Measurements from ENCODE around the gene SLC35A4. TPM values are rescaled to one million over a fixed set of nuclear protein-coding genes. Genes with fewer than 3 reads are reported as not detected.

The SLC35A4 gene, protein sequence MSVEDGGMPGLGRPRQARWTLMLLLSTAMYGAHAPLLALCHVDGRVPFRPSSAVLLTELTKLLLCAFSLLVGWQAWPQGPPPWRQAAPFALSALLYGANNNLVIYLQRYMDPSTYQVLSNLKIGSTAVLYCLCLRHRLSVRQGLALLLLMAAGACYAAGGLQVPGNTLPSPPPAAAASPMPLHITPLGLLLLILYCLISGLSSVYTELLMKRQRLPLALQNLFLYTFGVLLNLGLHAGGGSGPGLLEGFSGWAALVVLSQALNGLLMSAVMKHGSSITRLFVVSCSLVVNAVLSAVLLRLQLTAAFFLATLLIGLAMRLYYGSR
- 22.2 and 39.9 TPM in 2 replicates for total RNA-seq (2014; rRNA removed; shearing (Covaris generic))

DNA sequence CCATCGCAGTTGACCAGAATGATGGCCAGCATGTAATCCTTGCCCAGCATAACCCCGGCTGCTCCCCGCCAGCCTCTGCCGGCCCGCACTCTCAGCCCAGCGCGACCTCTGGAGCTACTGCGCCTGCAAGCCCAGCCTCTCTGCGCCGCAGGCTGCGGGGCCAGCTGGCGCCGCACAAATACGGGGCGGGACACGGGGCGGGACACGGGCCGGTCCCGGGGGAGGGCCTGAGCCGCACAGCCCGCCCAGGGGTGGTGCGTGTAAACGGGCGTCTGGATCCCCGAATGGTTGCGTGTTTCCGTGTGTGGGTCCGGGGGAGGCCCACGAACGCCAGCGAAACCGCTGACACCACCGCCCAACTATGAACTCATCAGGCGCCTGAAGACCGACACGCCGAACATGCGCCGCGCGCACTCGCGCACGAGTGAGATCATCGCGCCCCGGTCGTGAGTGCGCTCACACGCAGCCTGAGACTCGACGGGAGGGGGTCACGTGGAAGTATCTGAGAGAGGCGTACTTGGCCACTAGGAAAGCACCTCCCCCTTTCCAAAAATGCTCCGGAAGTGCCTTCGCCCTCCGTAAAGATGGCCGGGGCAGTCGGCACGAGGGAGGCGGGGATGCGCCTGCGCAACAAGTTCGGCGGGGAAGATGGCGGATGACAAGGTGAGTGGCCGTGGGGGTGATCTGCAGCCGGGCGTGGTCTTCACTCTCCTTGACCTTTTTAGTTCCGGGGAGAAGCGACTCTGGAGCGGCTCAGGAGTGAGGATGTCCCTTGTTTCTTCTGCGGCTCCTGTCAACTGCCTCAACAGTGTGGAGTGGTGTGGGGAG is at the start of gene SLC35A4, which contains the start of gene APBB3:
Gene SLC35A4 (plus strand): TSS at position 633 of the 828 bp plus-strand sequence. CDS start 2,342 bp downstream, outside the sequence.
Gene APBB3 (minus strand): TSS at position 403 of the 828 bp plus-strand sequence. CDS start 353 bp downstream, at position 50.
- DNase-seq (ENCODE audit: low spot score) = peak; percentile 98

DNA sequence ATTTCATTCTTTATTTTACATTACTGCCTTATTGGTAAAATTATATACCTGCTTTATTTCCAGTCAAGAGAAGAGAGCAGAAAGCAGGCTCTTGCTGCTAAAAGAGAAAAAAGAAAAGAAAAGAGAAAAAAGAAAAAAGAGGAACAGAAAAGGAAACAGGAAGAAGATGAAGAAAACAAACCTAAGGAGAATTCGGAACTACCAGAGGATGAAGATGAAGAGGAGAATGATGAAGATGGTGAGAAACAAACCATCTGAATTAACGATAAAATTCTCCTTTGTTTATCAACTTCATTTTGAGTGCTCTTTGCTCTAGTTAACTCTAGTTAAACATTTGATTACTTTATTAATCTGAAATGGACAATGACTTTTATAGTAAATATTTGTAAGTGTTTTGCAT is 40.6 kb upstream of the SLC35A4 start:
- DNase-seq (ENCODE audit: low spot score) = no peak

DNA sequence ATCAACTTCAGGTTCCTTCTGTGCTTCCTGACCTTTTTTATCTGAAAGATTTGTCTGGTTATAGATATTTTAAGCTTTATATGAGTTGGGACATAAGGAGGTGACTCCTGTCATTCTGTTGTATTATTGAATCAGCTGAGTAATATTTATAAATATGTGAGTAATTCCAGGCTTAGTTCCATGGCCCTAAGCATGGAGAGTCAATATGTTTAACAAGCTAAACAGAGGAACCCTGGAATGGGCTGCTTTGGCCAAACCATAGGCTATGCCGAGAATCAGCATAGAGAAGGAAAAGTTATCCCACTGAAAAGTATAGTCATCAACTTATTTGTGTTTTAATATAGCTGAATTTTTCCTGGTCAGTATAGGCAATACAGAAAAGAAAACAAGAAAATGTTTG is 24.4 kb upstream of the SLC35A4 start:
- DNase-seq (ENCODE audit: low spot score) = no peak

DNA sequence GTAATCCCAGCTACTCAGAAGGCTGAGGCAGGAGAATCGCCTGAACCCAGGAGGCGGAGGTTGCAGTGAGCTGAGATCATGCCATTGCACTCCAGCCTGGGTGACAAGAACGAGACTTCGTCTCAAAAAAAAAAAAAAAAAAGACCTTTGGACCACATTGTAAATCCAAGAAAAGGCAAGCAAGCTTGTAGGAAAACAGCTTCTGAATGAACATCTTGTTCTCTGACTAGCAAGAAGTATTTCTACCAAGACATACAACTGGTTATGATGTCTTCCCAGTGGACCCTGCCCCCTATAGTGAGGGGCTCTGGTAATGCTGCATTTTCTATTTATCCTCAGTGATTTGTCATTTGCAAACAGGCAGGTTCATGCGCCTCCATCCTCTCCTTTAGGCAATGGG is 21.7 kb upstream of the SLC35A4 start:
- no peak for DNase-seq (ENCODE audit: low spot score)

DNA sequence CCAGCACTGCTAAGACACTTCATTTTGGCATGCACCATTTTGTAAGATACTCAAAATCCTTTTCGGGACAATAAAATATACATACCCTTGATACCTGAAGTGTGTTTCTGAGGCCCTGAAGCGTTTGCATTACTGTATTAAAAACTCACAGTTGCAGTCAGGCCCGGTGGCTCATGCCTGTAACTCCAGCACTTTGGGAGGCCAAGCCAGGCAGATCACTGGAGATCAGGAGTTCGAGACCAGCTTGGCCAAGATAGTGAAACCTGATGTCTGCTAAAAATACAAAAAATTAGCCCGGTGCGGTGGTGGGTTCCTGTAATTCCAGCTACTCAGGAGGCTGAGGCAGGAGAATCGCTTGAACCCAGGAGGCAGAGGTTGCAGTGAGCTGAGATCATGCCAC is 19.6 kb upstream of the SLC35A4 start:
- no peak for DNase-seq (ENCODE audit: low spot score)

DNA sequence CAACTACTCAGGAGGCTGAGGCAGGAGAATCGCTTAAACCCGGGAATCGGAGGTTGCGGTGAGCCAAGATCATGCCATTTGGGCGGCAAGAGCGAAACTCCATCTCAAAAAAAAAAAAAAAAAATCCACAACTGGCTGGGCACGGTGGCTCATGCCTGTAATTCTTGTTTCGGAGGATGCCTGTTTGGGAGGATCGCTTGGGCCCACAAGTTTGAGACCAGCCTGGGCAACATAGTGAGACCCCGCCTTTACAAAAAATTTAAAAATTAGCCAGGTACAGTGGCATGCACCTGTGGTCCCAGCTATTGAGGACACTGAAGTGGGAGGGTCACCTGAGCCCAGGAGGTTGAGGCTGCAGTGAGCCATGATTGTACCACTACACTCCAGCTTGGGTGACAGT is 19.0 kb upstream of the SLC35A4 start:
- no peak for DNase-seq (ENCODE audit: low spot score)

DNA sequence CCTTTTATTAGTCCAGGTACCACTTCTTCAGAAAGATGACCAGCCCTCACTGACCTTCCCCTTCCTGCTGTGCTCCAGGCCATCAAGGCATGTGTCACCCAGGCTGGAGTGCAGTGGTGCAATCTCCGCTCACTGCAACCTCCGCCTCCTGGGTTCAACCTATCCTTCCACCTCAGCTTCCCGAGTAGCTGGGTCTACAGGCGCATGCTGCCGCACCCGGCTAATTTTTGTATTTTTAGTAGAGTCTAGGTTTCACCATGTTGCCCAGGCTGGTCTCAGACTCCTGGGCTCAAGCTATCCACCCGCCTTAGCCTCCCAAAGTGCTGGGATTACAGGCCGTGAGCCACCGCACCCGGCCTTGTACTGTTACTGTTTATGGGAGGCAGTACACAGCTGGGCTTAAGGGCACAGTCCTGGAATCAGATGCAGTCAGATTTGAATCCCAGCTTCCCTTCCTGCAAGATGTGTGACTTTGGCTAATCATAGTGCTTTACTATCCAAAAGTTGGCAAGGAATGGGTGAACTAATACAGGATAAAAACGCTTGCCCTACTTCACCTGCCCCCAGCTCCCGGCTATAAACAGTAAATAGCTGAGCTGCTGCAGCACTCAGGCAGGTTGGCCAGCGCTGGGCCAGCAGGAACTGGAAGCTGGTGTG is 17.6 kb upstream of the SLC35A4 start:
- no peak for DNase-seq (ENCODE audit: low spot score)

DNA sequence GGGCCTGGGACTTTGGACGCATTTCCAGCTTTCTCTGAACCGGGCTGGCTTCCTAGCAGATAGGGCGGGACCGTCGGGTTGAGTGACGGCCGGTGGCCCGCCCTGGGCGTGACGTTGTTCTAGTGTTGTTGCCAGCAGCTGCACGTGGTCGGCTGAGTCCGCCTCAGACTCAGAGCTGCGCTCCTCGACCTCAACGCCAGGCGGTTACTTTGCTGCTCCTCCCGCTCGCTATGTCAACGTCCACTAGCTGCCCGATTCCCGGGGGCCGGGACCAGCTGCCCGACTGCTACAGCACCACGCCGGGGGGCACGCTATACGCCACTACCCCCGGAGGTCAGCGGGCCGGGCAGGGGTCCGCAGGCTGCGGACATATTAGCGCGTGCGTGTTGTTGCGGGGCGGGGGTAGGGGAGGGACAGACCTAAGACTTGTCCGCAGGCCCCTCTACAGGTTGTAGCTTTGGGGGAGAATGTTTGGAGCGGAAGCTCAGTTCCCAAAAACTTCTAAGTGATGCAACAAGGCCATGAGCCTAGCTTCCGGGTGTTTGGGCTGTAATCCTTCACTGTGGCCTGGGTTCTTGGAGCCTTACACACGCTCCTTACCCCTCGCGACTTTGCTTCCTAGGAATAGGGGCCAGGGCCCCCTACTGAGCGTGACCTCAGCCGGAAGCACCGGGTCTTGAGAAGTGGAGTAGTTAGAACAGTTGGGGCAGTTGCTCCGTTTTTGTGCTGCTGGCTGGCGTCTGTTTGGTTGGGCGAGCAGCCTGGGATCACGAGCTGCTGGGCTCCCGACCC is 16.9 kb upstream of the SLC35A4 start, which contains the start of gene EIF4EBP3:
Gene EIF4EBP3 (plus strand): TSS at position 155 of the 792 bp plus-strand sequence. CDS start 76 bp downstream, at position 231.
- DNase-seq (ENCODE audit: low spot score) = peak; percentile 54

DNA sequence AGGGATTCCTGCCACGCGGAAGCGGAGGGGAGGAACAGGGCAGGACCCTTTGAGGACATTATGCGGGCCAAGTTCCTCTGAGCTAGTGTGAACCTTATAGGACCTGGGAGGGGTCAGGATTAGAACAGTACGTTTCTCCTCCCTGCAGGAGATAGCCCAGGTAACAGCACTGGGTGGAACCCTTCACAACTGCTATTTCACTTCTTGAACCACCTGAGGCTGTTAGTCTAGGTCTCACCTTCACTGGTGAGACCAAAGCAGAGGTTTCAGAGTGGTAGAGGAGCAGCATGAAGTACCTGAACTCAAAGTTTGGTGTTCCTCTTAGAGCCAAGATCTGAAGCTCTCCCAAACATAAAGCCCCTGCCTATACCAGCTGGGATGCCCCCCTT is 16.3 kb upstream of the SLC35A4 start:
- DNase-seq (ENCODE audit: low spot score) = no peak

DNA sequence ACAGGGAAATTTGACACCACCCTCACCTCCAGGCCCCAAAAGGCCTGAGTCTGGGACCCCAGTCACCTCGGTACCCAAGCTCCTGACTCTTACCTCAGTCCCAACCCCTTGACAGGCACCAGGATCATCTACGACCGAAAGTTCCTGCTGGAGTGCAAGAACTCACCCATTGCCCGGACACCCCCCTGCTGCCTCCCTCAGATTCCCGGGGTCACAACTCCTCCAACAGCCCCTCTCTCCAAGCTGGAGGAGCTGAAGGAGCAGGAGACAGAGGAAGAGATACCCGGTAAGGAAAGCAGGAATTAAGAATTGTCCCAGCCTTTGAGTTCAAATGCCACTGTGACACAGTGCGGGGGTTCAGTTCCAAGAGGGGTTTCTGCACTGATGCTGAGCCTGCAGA is 15.8 kb upstream of the SLC35A4 start:
- no peak for DNase-seq (ENCODE audit: low spot score)

DNA sequence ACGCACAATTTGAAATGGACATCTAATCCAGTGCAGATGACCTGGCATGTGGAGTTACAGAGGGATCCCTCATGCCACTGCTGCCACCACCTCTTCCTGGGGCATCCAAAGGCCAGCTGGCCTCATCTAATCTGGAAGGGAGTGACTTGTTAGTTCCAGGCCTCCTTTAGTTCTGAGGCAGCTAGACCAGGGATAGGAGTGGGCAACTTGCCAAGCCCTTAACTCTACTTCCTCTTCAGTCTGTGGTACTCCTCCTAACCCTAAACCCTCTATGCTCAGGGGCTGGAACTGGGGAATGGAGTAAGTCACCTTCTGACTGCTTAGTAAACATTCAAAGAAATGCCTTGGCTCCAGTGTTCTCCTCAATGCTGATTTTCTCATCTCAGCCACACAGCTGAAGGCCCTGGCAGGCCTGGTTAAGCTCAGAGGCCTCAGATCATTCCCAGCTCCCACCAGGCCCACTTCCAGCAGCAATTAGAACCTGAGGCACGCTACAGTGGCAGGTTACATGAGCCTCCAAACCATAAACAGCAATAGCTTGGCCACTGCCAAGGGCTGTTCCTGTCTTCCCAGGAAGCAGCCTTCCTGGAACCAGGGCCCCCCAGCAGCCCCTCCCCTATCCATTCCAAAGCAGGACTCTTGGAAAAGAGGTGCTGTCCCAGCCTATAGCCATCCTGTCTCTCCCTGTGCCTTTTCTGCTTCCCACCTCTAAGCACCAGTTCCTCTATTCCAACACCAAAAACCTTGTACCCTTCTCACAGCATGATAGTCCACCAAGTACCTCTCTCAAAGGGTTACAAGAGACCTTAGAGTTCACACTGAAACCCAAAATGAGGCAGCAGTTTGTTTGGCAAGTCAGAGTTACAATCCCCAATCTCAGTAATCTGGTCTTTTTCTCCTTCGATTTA is 15.1 kb upstream of the SLC35A4 start:
- no peak for DNase-seq (ENCODE audit: low spot score)

DNA sequence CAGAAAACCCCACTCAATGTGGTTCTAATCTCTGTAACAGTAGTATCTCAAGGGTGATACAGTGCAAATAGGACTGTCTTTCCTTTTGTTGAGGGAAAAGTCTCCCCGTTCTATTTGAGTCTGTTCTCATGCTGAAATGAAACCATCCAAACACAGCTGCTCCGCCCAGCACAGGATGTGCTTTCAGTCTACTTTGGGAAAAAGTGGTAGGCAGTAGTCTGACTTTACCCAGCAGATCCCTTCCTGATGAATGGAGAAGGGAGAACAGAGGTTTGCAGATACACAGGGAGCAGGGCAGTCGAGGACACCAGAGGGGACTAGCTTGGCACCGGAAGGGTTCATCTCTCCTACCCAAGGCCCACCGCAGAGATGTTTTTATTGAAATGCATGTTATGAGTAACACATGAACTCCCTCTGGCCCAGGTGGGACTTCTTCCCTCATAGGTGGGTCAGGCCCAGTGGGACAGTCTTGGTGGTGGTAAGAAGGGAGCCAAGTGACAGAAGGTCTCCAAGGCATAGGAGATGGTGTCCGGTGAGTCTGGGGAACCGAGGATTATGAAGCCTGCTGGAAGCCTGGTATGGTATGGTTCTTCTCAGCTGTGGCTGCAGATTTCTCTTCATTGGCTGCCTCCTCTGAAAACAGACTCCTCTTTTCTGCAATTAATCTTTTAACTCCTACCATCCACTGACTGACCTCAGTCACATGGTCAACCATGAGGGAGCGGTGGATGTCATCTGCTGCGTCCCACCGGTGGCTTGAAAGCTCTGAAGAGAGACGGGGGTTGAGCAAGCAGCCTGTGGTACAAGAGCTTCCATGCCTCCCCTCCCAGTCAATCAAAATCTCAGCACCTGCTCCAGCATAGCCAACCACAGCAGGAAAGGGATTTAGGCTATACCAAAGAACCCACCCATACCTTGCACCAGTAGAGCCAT is 14.2 kb upstream of the SLC35A4 start:
- no peak for DNase-seq (ENCODE audit: low spot score)

DNA sequence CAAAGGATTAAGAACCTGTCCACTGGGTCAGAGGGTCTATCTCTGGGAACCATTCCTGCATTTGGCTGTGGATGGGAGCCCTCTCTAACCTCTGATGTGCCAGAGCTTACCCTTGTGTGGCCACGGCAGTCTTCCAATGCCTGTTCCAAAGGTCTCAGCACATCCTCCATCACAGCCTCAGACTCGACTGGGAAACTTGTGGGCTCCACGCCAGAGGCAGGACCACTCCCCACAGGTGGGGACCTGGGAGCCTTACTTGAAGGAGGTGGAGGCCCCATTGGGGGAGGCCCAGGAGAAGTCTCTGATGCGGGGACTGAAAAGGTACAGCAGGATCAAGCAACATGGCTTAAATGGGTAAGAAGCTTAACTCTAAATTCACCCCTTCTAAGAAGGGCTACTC is 12.8 kb upstream of the SLC35A4 start:
- DNase-seq (ENCODE audit: low spot score) = no peak

DNA sequence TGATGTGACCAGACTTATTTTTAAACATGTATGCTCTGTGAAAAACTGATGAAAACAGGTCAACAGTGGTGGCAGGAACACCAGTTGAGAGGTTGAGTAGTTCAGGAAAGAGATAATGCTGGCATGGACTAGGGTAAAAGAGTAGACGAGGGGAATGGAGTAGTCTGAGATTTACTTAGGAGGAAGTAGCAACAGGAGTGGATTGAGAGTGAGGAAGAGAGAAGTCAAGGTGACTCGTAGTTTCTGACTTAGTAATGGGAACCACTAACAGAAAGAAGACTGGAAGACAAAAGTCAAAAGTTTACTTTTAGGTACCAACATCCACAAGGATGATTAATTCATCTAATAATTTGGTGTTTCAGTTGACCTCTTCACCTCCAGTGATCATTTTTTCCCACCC is 11.0 kb upstream of the SLC35A4 start:
- DNase-seq (ENCODE audit: low spot score) = no peak

DNA sequence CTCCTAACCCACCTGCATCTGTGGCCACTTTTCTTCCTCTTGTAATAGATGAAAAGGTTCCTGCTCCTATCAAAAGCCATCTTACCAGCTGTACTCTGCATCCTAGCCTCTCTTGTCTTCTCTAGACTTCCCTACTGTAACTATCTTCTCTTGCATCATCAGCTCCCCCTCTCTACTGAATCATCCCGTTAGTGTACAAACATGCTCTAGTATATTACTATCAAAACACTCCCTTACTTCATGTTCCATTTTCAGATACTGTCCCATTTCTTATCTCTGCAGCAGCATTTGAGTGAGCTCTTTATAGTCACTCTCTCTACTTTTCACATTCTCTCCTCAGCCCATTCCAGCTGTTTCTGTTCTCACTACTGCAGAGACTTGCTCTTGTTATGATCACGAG is 10.2 kb upstream of the SLC35A4 start:
- no peak for DNase-seq (ENCODE audit: low spot score)

DNA sequence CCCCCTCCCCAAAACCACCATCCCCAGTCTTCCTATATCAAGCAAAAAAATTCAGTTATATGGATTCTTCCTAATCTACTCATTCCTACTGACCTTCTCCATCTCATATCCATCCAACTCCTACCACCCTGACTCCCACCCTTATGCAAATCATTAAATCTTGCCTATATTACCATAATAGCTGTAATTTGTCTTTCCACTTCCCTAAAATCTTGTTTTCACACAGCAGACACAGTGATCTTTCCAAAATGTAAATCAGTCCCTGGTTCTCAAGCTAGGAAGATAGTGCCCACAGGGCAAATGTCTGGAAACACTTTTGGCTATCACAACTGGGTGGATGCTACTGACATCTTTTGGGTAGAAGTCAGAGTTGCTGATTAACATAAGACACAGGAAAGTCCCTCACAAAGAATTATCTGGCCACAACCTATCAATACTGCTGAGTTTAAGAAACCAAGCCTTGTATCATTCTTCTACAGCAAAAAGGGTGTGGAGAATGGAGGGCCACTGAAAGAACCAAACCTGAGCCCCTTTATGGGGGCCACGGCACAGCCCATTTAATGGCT is 8.8 kb upstream of the SLC35A4 start:
- DNase-seq (ENCODE audit: low spot score) = no peak

DNA sequence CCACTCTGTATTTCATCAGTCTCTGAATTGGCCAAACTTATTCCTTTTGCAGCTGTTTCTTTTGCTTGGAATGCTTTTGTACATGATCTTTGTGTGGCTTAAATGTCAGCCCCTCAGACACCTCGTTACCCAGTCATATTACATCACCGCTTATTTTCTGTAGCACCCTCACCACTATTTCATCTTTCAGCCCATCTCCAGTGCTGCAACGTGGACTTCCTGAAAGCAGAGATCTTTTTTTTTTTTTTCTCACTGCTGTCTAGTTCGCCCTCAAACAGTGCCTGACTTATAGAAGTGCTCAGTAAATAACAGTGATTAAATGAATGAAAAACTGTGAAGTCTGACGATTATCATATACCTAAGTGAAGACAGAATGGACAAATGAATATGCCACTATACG is 8.2 kb upstream of the SLC35A4 start:
- DNase-seq (ENCODE audit: low spot score) = no peak

DNA sequence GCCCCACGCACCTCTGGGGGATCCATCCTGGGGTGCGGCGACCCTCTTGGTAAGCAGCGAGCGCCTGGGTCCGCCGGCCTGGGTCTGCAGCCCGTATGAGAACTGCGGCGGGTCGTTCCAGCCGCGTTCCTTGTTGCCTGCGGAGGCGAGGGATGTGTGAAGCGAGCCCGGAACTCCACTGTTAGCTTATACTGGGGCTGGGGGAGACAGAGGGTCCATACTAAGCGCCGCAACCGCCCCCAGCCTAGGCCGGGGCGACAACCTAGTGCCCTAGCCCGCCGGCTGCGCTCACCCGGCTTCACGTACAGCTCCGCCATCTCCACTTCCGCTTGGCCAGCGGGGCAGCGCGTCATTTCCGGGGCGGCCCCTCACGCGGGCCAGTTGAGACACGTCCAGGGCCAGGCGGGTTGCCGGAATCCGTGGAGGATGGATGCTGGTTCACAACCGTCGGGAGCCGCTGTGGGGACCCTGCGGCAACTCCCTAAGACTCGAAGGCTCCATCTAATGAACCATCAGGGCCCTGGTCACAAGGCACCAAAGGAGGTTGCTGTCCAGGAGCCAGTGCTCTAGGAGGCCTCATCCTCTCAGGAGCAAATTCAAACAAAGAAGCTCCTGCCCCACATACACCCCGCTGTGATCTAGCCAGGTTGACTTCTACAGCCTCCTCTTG is 7.4 kb upstream of the SLC35A4 start, which contains the start of gene SRA1:
Gene SRA1 (minus strand): TSS at position 338 of the 670 bp plus-strand sequence. CDS start 21 bp downstream, at position 317.
- peak; percentile 87 for DNase-seq (ENCODE audit: low spot score)

Data from H4 (cell line).